ENCODE measurements around the gene TIAM2.
"Not testable (repeated sequence)": the region's sequence is repeated elsewhere in the genome, so short reads cannot be mapped to it uniquely, and the experiment has no call there.

The TIAM2 gene

GRCh38 chr6:154995254-154996015, at the start of gene TIAM2:
TIAM2 (plus strand) TSS chr6:154995315; CDS start chr6:155129224, 133,909 bp downstream.
- DNase-seq, result no peak

- no peak for DNase-seq
Measured at GRCh38 chr6:154950979-154951344, 44.2 kb upstream of the TIAM2 start.

GRCh38 chr6:154951345-154952200, 43.5 kb upstream of the TIAM2 start:
- DNase-seq, result no peak

GRCh38 chr6:154953644-154954043, 41.5 kb upstream of the TIAM2 start:
- no peak for DNase-seq

GRCh38 chr6:154954347-154954746, 40.8 kb upstream of the TIAM2 start:
- no peak for DNase-seq

- no peak for DNase-seq
Measured at GRCh38 chr6:154956771-154957522, 38.2 kb upstream of the TIAM2 start.

- no peak for DNase-seq
Measured at GRCh38 chr6:154958469-154958868, 36.6 kb upstream of the TIAM2 start.

GRCh38 chr6:154960299-154960843, 34.7 kb upstream of the TIAM2 start:
- no peak for DNase-seq

GRCh38 chr6:154960854-154961530, 34.1 kb upstream of the TIAM2 start:
- DNase-seq, result no peak

- no peak for DNase-seq
Measured at GRCh38 chr6:154962753-154963152, 32.4 kb upstream of the TIAM2 start.

GRCh38 chr6:154966065-154966770, 28.9 kb upstream of the TIAM2 start:
- not testable (repeated sequence) for DNase-seq

- DNase-seq, result no peak
Measured at GRCh38 chr6:154969796-154970195, 25.3 kb upstream of the TIAM2 start.

GRCh38 chr6:154974485-154975149, 20.5 kb upstream of the TIAM2 start:
- DNase-seq, result no peak

- no peak for DNase-seq
Measured at GRCh38 chr6:154977588-154977987, 17.5 kb upstream of the TIAM2 start.

- no peak for DNase-seq
Measured at GRCh38 chr6:154980273-154981078, 14.6 kb upstream of the TIAM2 start.

- no peak for DNase-seq
Measured at GRCh38 chr6:154981079-154981870, 13.8 kb upstream of the TIAM2 start.

GRCh38 chr6:154984146-154984545, 11.0 kb upstream of the TIAM2 start:
- no peak for DNase-seq

- DNase-seq, result no peak
Measured at GRCh38 chr6:154986787-154987235, 8.3 kb upstream of the TIAM2 start.

GRCh38 chr6:154989448-154989847, 5.7 kb upstream of the TIAM2 start:
- no peak for DNase-seq

All from activated T-cell treated with anti-CD3 and anti-CD28 coated beads, Interleukin-2, amount 50 U/mL, for 1 hour (primary cell).